Measurements from ENCODE around the gene SLC25A21.
"Not testable (repeated sequence)": the region's sequence is repeated elsewhere in the genome, so short reads cannot be mapped to it uniquely, and the experiment has no call there.

SLC25A21 gene

GRCh38 chr14:37185670-37186069, 13.3 kb upstream of the SLC25A21 start:
- DNase-seq: no peak

- not testable (repeated sequence) for DNase-seq
Observed at GRCh38 chr14:37184520-37184919, 12.1 kb upstream of the SLC25A21 start.

- DNase-seq: no peak
Observed at GRCh38 chr14:37181441-37181840, 9.0 kb upstream of the SLC25A21 start.

GRCh38 chr14:37180886-37181285, 8.5 kb upstream of the SLC25A21 start:
- DNase-seq: not testable (repeated sequence)

GRCh38 chr14:37179896-37180502, 7.6 kb upstream of the SLC25A21 start:
- no peak for DNase-seq

GRCh38 chr14:37172936-37173614, 669 bp upstream of the SLC25A21 start:
- no peak for DNase-seq

GRCh38 chr14:37171678-37172023, 755 bp downstream of the SLC25A21 start:
- DNase-seq: no peak

GRCh38 chr14:37170993-37171392, 1.4 kb downstream of the SLC25A21 start:
- DNase-seq: no peak

GRCh38 chr14:37170237-37170636, 2.2 kb downstream of the SLC25A21 start:
- DNase-seq: no peak

- no peak for DNase-seq
Observed at GRCh38 chr14:37168721-37169120, 3.7 kb downstream of the SLC25A21 start.

- no peak for DNase-seq
Observed at GRCh38 chr14:37167151-37168047, 5.0 kb downstream of the SLC25A21 start.

- no peak for DNase-seq
Observed at GRCh38 chr14:37165794-37166193, 6.6 kb downstream of the SLC25A21 start.

- not testable (repeated sequence) for DNase-seq
Observed at GRCh38 chr14:37162307-37162706, 10.1 kb downstream of the SLC25A21 start.

- no peak for DNase-seq
Observed at GRCh38 chr14:37157987-37158386, 14.4 kb downstream of the SLC25A21 start.

GRCh38 chr14:37153483-37153882, 18.9 kb downstream of the SLC25A21 start:
- no peak for DNase-seq

- DNase-seq: no peak
Observed at GRCh38 chr14:37153005-37153404, 19.4 kb downstream of the SLC25A21 start.

GRCh38 chr14:37150414-37150813, 22.0 kb downstream of the SLC25A21 start:
- DNase-seq: peak; percentile 57

GRCh38 chr14:37147310-37147880, 25.0 kb downstream of the SLC25A21 start:
- no peak for DNase-seq

- not testable (repeated sequence) for DNase-seq
Observed at GRCh38 chr14:37146438-37146837, 26.0 kb downstream of the SLC25A21 start.

- no peak for DNase-seq
Observed at GRCh38 chr14:37145395-37145794, 27.0 kb downstream of the SLC25A21 start.

GRCh38 chr14:37144729-37145363, 27.6 kb downstream of the SLC25A21 start:
- no peak for DNase-seq

GRCh38 chr14:37143475-37143874, 28.9 kb downstream of the SLC25A21 start:
- no peak for DNase-seq

- no peak for DNase-seq
Observed at GRCh38 chr14:37142835-37143401, 29.5 kb downstream of the SLC25A21 start.

Measured in NCI-H524 treated with DMSO at 0.1 percent for 48 hours (cell line).